ENCODE measurements around the gene OSBPL8.

Gene OSBPL8

GRCh38 chr12:76536546-76536945 lies 23.0 kb downstream of the OSBPL8 start:
- H3K9me2 ChIP-seq (replicated peaks; ENCODE audit: insufficient read depth, low read length), result no peaks in the 10 kb centered on the region
- H3K4me2 ChIP-seq (ENCODE audit: low read depth, low read length, poor library complexity, severe bottlenecking), result no peak overlapping the region
- no peaks in the 10 kb centered on the region for H3K27me3 ChIP-seq (ENCODE audit: low read length)
- H3K4me3 ChIP-seq (ENCODE audit: insufficient read depth, low read length, poor library complexity, severe bottlenecking), result no peak overlapping the region
- no peak overlapping the region for H3K27ac ChIP-seq (ENCODE audit: low read depth, low read length)
- H2AFZ ChIP-seq (ENCODE audit: low read depth, low read length, severe bottlenecking), result no peak overlapping the region
- peaks cover 51% of the 10 kb centered on the region for H3K79me2 ChIP-seq (ENCODE audit: insufficient read depth, low read length)
- no peaks in the 10 kb centered on the region for H3F3A ChIP-seq (ENCODE audit: insufficient read depth)
- no peak overlapping the region for H3K9ac ChIP-seq (ENCODE audit: low read length)
- TF ChIP-seq EZH2phosphoT487 (conservative IDR thresholded peaks at IDR 0.05; ENCODE audit: low read length), result no peak
- no peak for TF ChIP-seq CTCF (IDR thresholded peaks at IDR 0.05; ENCODE audit: insufficient read depth, low read length, poor library complexity, severe bottlenecking)
- no peaks in the 10 kb centered on the region for H3K9me3 ChIP-seq (ENCODE audit: insufficient read depth, low read length)
- no peaks in the 10 kb centered on the region; the same call in 1 of the 2 replicates for H3K36me3 ChIP-seq (ENCODE audit: low read length)
- 0 out of 2 replicates have a peak, but pooled peaks cover 3% of the 10 kb centered on the region for H4K20me1 ChIP-seq (ENCODE audit: low read depth, low read length)

DNA sequence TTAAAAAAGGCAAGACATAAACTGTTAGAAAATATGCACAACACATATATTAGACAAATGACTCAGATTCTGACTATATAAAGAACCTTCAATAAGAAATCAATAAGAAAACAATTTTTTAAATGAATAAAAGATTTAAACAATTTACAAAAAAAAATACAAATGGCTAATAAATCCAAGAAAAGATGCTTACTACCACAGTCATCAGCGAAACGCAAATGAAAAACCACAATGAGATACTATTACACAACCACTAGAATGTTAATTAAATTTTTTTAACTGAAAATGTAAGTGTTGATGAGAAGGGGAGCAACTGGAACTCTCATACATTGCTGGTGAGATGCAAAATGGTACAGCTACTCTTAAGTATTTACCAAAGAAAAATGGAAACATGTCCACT lies 24.4 kb downstream of the OSBPL8 start:
- H3K4me3 ChIP-seq (ENCODE audit: insufficient read depth, low read length, poor library complexity, severe bottlenecking), result no peak overlapping the region
- H3F3A ChIP-seq (ENCODE audit: insufficient read depth), result no peaks in the 10 kb centered on the region
- no peak for TF ChIP-seq EZH2phosphoT487 (conservative IDR thresholded peaks at IDR 0.05; ENCODE audit: low read length)
- TF ChIP-seq CTCF (IDR thresholded peaks at IDR 0.05; ENCODE audit: insufficient read depth, low read length, poor library complexity, severe bottlenecking), result no peak
- no peak overlapping the region for H2AFZ ChIP-seq (ENCODE audit: low read depth, low read length, severe bottlenecking)
- no peak overlapping the region for H3K4me2 ChIP-seq (ENCODE audit: low read depth, low read length, poor library complexity, severe bottlenecking)
- no peaks in the 10 kb centered on the region for H3K9me3 ChIP-seq (ENCODE audit: insufficient read depth, low read length)
- H3K79me2 ChIP-seq (ENCODE audit: insufficient read depth, low read length), result peaks cover 48% of the 10 kb centered on the region
- no peak overlapping the region for H3K9ac ChIP-seq (ENCODE audit: low read length)
- no peaks in the 10 kb centered on the region; the same call in 1 of the 2 replicates for H3K36me3 ChIP-seq (ENCODE audit: low read length)
- H3K27ac ChIP-seq (ENCODE audit: low read depth, low read length), result no peak overlapping the region
- no peaks in the 10 kb centered on the region for H3K27me3 ChIP-seq (ENCODE audit: low read length)
- H4K20me1 ChIP-seq (ENCODE audit: low read depth, low read length), result 0 out of 2 replicates have a peak, but pooled peaks cover 3% of the 10 kb centered on the region
- H3K9me2 ChIP-seq (replicated peaks; ENCODE audit: insufficient read depth, low read length), result no peaks in the 10 kb centered on the region

DNA sequence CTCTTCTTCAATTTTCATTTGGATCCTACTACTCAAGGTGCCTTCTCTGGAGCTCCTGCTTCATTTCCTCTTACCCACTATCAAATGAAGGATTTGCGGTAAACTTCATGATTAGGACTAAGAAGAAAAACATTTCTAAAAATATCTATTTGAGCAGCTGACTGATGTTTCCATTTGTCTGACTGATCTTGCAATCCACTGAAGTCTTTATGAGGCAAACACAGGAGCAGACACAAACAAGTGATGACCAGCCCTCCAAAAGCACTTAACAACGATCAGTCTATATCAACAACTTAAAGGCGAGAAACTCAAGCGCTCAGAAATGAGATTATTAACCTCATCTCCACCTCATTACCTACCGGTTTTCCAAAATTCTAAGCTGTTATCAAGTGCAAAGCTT lies 26.2 kb downstream of the OSBPL8 start:
- no peak for TF ChIP-seq EZH2phosphoT487 (conservative IDR thresholded peaks at IDR 0.05; ENCODE audit: low read length)
- no peak for TF ChIP-seq CTCF (IDR thresholded peaks at IDR 0.05; ENCODE audit: insufficient read depth, low read length, poor library complexity, severe bottlenecking)
- Histone ChIP-seq H3K4me3 (ENCODE audit: insufficient read depth, low read length, poor library complexity, severe bottlenecking) (no peak overlapping the region), H3K27me3 (ENCODE audit: low read length) (no peaks in the 10 kb centered on the region), H3K27ac (ENCODE audit: low read depth, low read length) (no peak overlapping the region), H3F3A (ENCODE audit: insufficient read depth) (no peaks in the 10 kb centered on the region), H3K79me2 (ENCODE audit: insufficient read depth, low read length) (peaks cover 45% of the 10 kb centered on the region), H3K9ac (ENCODE audit: low read length) (no peak overlapping the region), H4K20me1 (ENCODE audit: low read depth, low read length) (no peaks in the 10 kb centered on the region), H2AFZ (ENCODE audit: low read depth, low read length, severe bottlenecking) (no peak overlapping the region), H3K9me2 (replicated peaks; ENCODE audit: insufficient read depth, low read length) (no peaks in the 10 kb centered on the region), H3K9me3 (ENCODE audit: insufficient read depth, low read length) (no peaks in the 10 kb centered on the region), H3K4me2 (ENCODE audit: low read depth, low read length, poor library complexity, severe bottlenecking) (no peak overlapping the region), H3K36me3 (ENCODE audit: low read length) (no peaks in the 10 kb centered on the region; the same call in 1 of the 2 replicates)
